ENCODE measurements around the gene PRKG1.

DNA sequence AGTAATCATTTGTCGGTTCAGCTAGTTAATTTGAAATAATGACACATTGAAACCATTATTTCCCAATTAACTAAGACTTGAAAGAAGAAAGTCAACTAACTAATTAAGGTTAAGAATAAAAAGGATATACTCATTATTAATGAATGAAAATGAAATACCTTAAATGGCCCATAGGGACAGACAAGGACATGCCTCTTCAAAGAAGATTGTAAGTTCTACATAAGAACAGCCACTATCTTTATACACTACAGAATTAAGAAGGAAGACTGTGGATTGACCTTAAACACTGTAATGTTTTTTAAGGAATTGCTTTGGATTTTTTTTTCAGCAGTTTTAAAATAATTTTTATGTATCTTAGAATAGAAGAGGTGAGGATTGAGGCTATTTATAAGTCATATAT lies 564.5 kb downstream of the PRKG1 start:
- TF ChIP-seq, protein P1, sequence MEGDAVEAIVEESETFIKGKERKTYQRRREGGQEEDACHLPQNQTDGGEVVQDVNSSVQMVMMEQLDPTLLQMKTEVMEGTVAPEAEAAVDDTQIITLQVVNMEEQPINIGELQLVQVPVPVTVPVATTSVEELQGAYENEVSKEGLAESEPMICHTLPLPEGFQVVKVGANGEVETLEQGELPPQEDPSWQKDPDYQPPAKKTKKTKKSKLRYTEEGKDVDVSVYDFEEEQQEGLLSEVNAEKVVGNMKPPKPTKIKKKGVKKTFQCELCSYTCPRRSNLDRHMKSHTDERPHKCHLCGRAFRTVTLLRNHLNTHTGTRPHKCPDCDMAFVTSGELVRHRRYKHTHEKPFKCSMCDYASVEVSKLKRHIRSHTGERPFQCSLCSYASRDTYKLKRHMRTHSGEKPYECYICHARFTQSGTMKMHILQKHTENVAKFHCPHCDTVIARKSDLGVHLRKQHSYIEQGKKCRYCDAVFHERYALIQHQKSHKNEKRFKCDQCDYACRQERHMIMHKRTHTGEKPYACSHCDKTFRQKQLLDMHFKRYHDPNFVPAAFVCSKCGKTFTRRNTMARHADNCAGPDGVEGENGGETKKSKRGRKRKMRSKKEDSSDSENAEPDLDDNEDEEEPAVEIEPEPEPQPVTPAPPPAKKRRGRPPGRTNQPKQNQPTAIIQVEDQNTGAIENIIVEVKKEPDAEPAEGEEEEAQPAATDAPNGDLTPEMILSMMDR (IDR thresholded peaks at IDR 0.05) = no peak
- TF ChIP-seq EZH2 (IDR thresholded peaks at IDR 0.05) (no peak), EZH2phosphoT487 (IDR thresholded peaks at IDR 0.05) (no peak)
